Liver (tissue), 9 donors: Measurements from ENCODE around the gene TBCCD1. TPM values are rescaled to one million over a fixed set of nuclear protein-coding genes. Genes with fewer than 3 reads are reported as not detected.

Experiments
- DNase-seq: peaks from one replicate; pipeline ENCODE4 v3.0.0-alpha.2; 2017; ENCODE audit warnings: low spot score
- H3K27ac ChIP-seq, 2 donors: one replicate each; pipeline ENCODE4 v1.7.0; 2013; ENCODE audit warnings: inconsistent platforms in 2 of 2, low read length in 2 of 2, control low read depth in 1 of 2, low read depth in 1 of 2, mild to moderate bottlenecking in 1 of 2
- H3K27me3 ChIP-seq, 4 donors: one replicate each; pipeline versions ENCODE4 v1.6.1 to v1.7.0; 2013; ENCODE audit warnings: low read length in 3 of 4, inconsistent platforms in 1 of 4, mild to moderate bottlenecking in 1 of 4, moderate library complexity in 1 of 4; ENCODE audit not compliant: control insufficient read depth in 4 of 4, insufficient read depth in 4 of 4
- H3K36me3 ChIP-seq, 4 donors: one replicate each; pipeline versions ENCODE4 v1.6.1 to v1.7.0; 2013; ENCODE audit warnings: low read length in 3 of 4, mild to moderate bottlenecking in 3 of 4, low read depth in 1 of 4, moderate library complexity in 1 of 4; ENCODE audit not compliant: control insufficient read depth in 4 of 4, insufficient read depth in 3 of 4
- H3K4me1 ChIP-seq, 4 donors: one replicate each; pipeline versions ENCODE4 v1.6.1 to v1.7.0; 2013; ENCODE audit warnings: low read length in 3 of 4, mild to moderate bottlenecking in 3 of 4, moderate library complexity in 1 of 4; ENCODE audit not compliant: control insufficient read depth in 4 of 4, insufficient read depth in 4 of 4
- H3K4me3 ChIP-seq, 3 donors: one replicate each; pipeline versions ENCODE4 v1.6.1 to v1.7.0; 2013; ENCODE audit warnings: low read length in 3 of 3, control low read depth in 1 of 3, low read depth in 1 of 3, mild to moderate bottlenecking in 1 of 3
- H3K9ac ChIP-seq, 2 donors: one replicate each; pipeline ENCODE4 v1.7.0; 2013; ENCODE audit warnings: low read length in 2 of 2, mild to moderate bottlenecking in 2 of 2, moderate library complexity in 2 of 2, control low read depth in 1 of 2, low read depth in 1 of 2
- H3K9me3 ChIP-seq, 4 donors: one replicate each; pipeline versions ENCODE4 v1.6.1 to v1.7.0; 2013; ENCODE audit warnings: low read length in 3 of 4; ENCODE audit not compliant: control insufficient read depth in 4 of 4
- EGR1 ChIP-seq, 2 donors: IDR thresholded peaks; 2 replicates each; pipeline ENCODE4 v1.6.1; 2016 to 2018; ENCODE audit warnings: antibody characterized with exemption in 2 of 2, low read depth in 2 of 2
- FOXA2 ChIP-seq: IDR thresholded peaks from 2 replicates; pipeline ENCODE4 v1.6.1; 2016; ENCODE audit warnings: antibody characterized with exemption
- GABPA ChIP-seq, 2 donors: IDR thresholded peaks in 1 of 2; conservative IDR thresholded peaks in 1 of 2; 2 replicates each; pipeline ENCODE4 v1.6.1; 2016; ENCODE audit warnings: antibody characterized with exemption in 2 of 2, mild to moderate bottlenecking in 1 of 2, moderate library complexity in 1 of 2
- HNF4A ChIP-seq, 2 donors: conservative IDR thresholded peaks; 2 replicates each; pipeline ENCODE4 v1.6.1; 2016; ENCODE audit warnings: antibody characterized with exemption in 2 of 2, mild to moderate bottlenecking in 2 of 2
- HNF4G ChIP-seq: IDR thresholded peaks from 2 replicates; pipeline ENCODE4 v1.6.1; 2016; ENCODE audit warnings: antibody characterized with exemption
- JUND ChIP-seq, 2 donors: IDR thresholded peaks; 2 replicates each; pipeline ENCODE4 v1.6.1; 2016; ENCODE audit warnings: antibody characterized with exemption in 2 of 2
- MAX ChIP-seq: IDR thresholded peaks from 2 replicates; pipeline ENCODE4 v1.6.1; 2016; ENCODE audit warnings: antibody characterized with exemption
- NR2F2 ChIP-seq: IDR thresholded peaks from 2 replicates; pipeline ENCODE4 v1.6.1; 2016; ENCODE audit warnings: antibody characterized with exemption
- RAD21 ChIP-seq, 2 donors: IDR thresholded peaks; 2 replicates each; pipeline ENCODE4 v1.6.1; 2016; ENCODE audit warnings: antibody characterized with exemption in 2 of 2, mild to moderate bottlenecking in 2 of 2
- REST ChIP-seq: IDR thresholded peaks from 2 replicates; pipeline ENCODE4 v1.6.1; 2016; ENCODE audit warnings: antibody characterized with exemption, mild to moderate bottlenecking
- RXRA ChIP-seq, 2 donors: IDR thresholded peaks; 2 replicates each; pipeline ENCODE4 v1.6.1; 2017 to 2018; ENCODE audit warnings: antibody characterized with exemption in 2 of 2, mild to moderate bottlenecking in 1 of 2
- SP1 ChIP-seq: IDR thresholded peaks from 2 replicates; pipeline ENCODE4 v1.6.1; 2018; ENCODE audit warnings: antibody characterized with exemption, mild to moderate bottlenecking
- TAF1 ChIP-seq: conservative IDR thresholded peaks from 2 replicates; pipeline ENCODE4 v1.6.1; 2016; ENCODE audit warnings: antibody characterized with exemption, mild to moderate bottlenecking
- ZBTB33 ChIP-seq: IDR thresholded peaks from 2 replicates; pipeline ENCODE4 v1.6.1; 2016; ENCODE audit warnings: antibody characterized with exemption
- WGBS: extraction: QIAGEN DNeasy Blood & Tissue Kit; methylation state at CpG from one replicate; pipeline ENCODE4 v1.1.7; 2013; 5-methylcytosine and 5-hydroxymethylcytosine counted together
- polyA plus RNA-seq, 2 donors: library from polyadenylated mRNA; stranded (reverse) in 1 of 2; unstranded in 1 of 2; fragments of 200-250 nt in 1 of 2; fragments of >200 nt in 1 of 2; fragmentation: Nextera tagmentation in 1 of 2; extraction: Ambion mirVana in 1 of 2; gene quantifications; one replicate each; pipeline versions ENCODE4 v1.2.1 to v1.2.3, GENCODE V29; 2013 to 2015
- total RNA-seq, 2 donors: library from RNA; depleted of rRNA; stranded (reverse); fragments of >200 nt; gene quantifications; one replicate each; pipeline ENCODE4 v1.2.3, GENCODE V29; 2014
- TF ChIP-seq, protein P1 (sequence below): fragments of 150-350 bp; IDR thresholded peaks from 2 replicates; pipeline ENCODE4 v1.5.1; 2017; ENCODE audit warnings: improper control_type of control experiment, low read depth, low read length; ENCODE audit not compliant: missing input control
- donor health status: healthy.
- donor health status: healthy.
- donor health status: healthy.
- donor health status: healthy.
- donor health status: healthy.

TBCCD1 gene
- total and polyA plus RNA-seq, 4 donors = 4.9 to 16.2 (median 10.6) TPM

- Histone ChIP-seq H3K27me3 (peaks cover 0 to 4% (median 0%) of the 10 kb centered on the region in 4 donors), H3K4me3 (no peak overlapping the region), H3K36me3 (no peaks in the 10 kb centered on the region), H3K27ac (no peak overlapping the region), H3K4me1 (no peaks in the 10 kb centered on the region), H3K9me3 (peaks cover 0 to 3% (median 0%) of the 10 kb centered on the region in 4 donors), H3K9ac (no peak overlapping the region)
- no peak for DNase-seq
- 73% methylated on average over 3 of the region's 3 CpGs for WGBS
- TF ChIP-seq, protein P1, sequence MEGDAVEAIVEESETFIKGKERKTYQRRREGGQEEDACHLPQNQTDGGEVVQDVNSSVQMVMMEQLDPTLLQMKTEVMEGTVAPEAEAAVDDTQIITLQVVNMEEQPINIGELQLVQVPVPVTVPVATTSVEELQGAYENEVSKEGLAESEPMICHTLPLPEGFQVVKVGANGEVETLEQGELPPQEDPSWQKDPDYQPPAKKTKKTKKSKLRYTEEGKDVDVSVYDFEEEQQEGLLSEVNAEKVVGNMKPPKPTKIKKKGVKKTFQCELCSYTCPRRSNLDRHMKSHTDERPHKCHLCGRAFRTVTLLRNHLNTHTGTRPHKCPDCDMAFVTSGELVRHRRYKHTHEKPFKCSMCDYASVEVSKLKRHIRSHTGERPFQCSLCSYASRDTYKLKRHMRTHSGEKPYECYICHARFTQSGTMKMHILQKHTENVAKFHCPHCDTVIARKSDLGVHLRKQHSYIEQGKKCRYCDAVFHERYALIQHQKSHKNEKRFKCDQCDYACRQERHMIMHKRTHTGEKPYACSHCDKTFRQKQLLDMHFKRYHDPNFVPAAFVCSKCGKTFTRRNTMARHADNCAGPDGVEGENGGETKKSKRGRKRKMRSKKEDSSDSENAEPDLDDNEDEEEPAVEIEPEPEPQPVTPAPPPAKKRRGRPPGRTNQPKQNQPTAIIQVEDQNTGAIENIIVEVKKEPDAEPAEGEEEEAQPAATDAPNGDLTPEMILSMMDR = peak; percentile 28
- no peak for TF ChIP-seq EGR1 (IDR thresholded peaks at IDR 0.05; ENCODE audit: low read depth in 2 of 2)
- no peak for TF ChIP-seq TAF1
These were observed 52.7 kb downstream of the TBCCD1 start for GRCh38 chr3:186514296-186515002.

GRCh38 chr3:186513386-186513785 is 53.8 kb downstream of the TBCCD1 start:
- H3K36me3 ChIP-seq = no peaks in the 10 kb centered on the region
- H3K9me3 ChIP-seq = peaks cover 0 to 3% (median 0%) of the 10 kb centered on the region in 4 donors
- no peak overlapping the region for H3K4me3 ChIP-seq
- WGBS = 68% methylated on average over 5 of the region's 5 CpGs
- H3K27me3 ChIP-seq = peaks cover 0 to 4% (median 0%) of the 10 kb centered on the region in 4 donors
- DNase-seq = no peak
- no peak overlapping the region for H3K27ac ChIP-seq
- H3K4me1 ChIP-seq = no peaks in the 10 kb centered on the region
- no peak for TF ChIP-seq RAD21 (IDR thresholded peaks at IDR 0.05)
- no peak for TF ChIP-seq ZBTB33
- no peak for TF ChIP-seq TAF1
- TF ChIP-seq RXRA (IDR thresholded peaks at IDR 0.05) = no peak
- no peak for TF ChIP-seq SP1
- TF ChIP-seq, protein P1 = no peak
- TF ChIP-seq EGR1 (IDR thresholded peaks at IDR 0.05; ENCODE audit: low read depth in 2 of 2) = no peak
- TF ChIP-seq HNF4G = no peak
- no peak for TF ChIP-seq JUND (IDR thresholded peaks at IDR 0.05)
- no peak for TF ChIP-seq HNF4A (conservative IDR thresholded peaks at IDR 0.05)
- no peak for TF ChIP-seq NR2F2
- TF ChIP-seq MAX = no peak
- TF ChIP-seq FOXA2 = no peak
- no peak for TF ChIP-seq GABPA (IDR thresholded peaks at IDR 0.05 in 1 of 2, conservative IDR thresholded peaks at IDR 0.05 in 1 of 2)
- no peak for TF ChIP-seq REST
- H3K9ac ChIP-seq = no peak overlapping the region
